Medulla oblongata (tissue), 1 donor: ENCODE measurements around the gene PRAMEF26.
"Not testable (repeated sequence)": the region's sequence is repeated elsewhere in the genome, so short reads cannot be mapped to it uniquely, and the experiment has no call there.

ENCODE experiments used
- DNase-seq: peaks from one replicate; pipeline ENCODE4 v3.0.0-alpha.2; 2015; ENCODE audit errors: extremely low spot score

The PRAMEF26 gene

DNA sequence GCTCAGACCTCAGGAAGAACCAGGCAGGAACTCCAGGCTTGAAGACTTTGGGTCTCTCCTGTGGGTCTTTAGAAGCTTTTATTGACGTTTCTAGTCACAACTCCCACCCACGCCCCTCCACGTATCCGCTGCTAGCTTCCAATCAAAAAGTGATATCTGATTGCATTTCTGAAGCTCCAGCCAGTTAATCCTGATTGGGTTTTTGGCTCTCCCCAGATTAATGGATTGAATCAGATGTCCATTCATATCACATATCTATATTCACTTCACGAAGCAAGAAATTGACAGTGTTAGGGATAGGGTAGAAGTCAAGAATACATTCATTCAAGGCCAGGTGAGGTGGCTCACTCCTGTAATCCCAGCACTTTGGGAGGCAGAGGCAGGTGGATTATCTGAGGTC, at the start of gene PRAMEF26:
TSS of gene PRAMEF26 (minus strand) at position 101 of the 400 bp plus-strand sequence. CDS start 2,914 bp downstream, outside the sequence.
- DNase-seq = not testable (repeated sequence)

GRCh38 chr1:13201309-13201708, 45.5 kb upstream of the PRAMEF26 start, which contains the start of gene PRAMEF13:
PRAMEF13 (minus strand) TSS chr1:13201409; CDS start chr1:13199589, 1,820 bp downstream.
- DNase-seq = not testable (repeated sequence)

- DNase-seq = not testable (repeated sequence)
Measured at GRCh38 chr1:13171548-13171947, 15.7 kb upstream of the PRAMEF26 start, which contains the start of gene PRAMEF9. PRAMEF9 (plus strand) TSS chr1:13171848; CDS start chr1:13175281, 3,433 bp downstream.

DNA sequence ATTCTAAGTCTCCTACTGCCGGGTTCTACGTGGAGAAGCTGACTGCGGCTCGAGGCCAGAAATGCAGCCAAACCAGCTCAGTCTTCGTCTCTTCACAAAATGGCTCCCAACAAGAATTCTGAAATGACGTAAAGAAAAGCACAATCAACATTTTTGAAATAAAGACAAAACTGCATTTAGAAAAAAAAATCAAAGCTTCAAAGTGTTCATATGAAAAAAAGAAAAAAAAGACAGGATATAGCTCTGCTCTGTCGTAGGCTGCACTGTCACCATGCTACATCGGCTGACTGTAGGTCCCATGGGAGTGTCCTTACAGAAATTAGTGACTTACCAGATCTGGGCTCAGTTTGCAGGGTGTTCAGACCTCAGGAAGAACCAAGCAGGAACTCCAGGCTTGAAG, 9.7 kb upstream of the PRAMEF26 start, which contains the start of gene HNRNPCL4:
TSS of gene HNRNPCL4 (minus strand) at position 101 of the 400 bp plus-strand sequence. CDS start 164 bp downstream, outside the sequence.
- DNase-seq = not testable (repeated sequence)

DNA sequence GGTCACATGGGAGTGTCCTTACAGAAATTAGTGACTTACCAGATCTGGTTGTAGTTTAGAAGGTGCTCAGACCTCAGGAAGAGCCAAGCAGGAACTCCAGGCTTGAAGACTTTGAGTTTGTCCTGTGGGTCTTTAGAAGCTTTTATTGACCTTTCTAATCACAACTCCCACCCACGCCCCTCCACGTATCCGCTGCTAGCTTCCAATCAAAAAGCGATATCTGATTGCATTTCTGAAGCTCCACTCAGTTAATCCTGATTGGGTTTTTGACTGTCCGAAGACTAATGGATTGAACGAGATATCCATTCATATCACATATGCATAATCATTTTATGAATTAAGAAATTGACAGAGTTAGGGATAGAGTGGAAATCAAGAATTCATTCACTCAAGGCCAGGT, 39.1 kb downstream of the PRAMEF26 start, which contains the start of gene HNRNPCL2:
TSS of gene HNRNPCL2 (minus strand) at position 101 of the 400 bp plus-strand sequence. CDS start 454 bp downstream, outside the sequence.
- not testable (repeated sequence) for DNase-seq
